Neuronal stem cell (in vitro differentiated cells): ENCODE results near the gene C9. TPM values are rescaled to one million over a fixed set of nuclear protein-coding genes. Genes with fewer than 3 reads are reported as not detected.

Experiments used
- DNase-seq: peaks from one replicate; pipeline ENCODE4 v3.0.0-alpha.2; 2013; ENCODE audit warnings: low spot score
- H2AFZ ChIP-seq: one replicate; pipeline ENCODE4 v1.6.1; 2013; ENCODE audit warnings: mild to moderate bottlenecking, low read length, inconsistent platforms
- H2AK5ac ChIP-seq: 2 replicates; pipeline ENCODE4 v1.6.1; 2013; ENCODE audit warnings: low read depth, mild to moderate bottlenecking, inconsistent platforms, low read length, moderate library complexity, mixed read lengths
- H2BK120ac ChIP-seq: 2 replicates; pipeline ENCODE4 v1.6.1; 2013; ENCODE audit warnings: low read depth, mild to moderate bottlenecking, inconsistent platforms, low read length, moderate library complexity, mixed read lengths
- H2BK12ac ChIP-seq: one replicate; pipeline ENCODE4 v1.6.1; 2013; ENCODE audit warnings: low read length, inconsistent platforms
- H2BK15ac ChIP-seq: 2 replicates; pipeline ENCODE4 v1.6.1; 2013; ENCODE audit warnings: mild to moderate bottlenecking, low read length, inconsistent platforms, mixed read lengths
- H2BK5ac ChIP-seq: one replicate; pipeline ENCODE4 v1.6.1; 2013; ENCODE audit warnings: inconsistent platforms, mild to moderate bottlenecking, low read length, moderate library complexity
- H3K14ac ChIP-seq: one replicate; pipeline ENCODE4 v1.6.1; 2013; ENCODE audit warnings: low read length, inconsistent platforms
- H3K18ac ChIP-seq: 2 replicates; pipeline ENCODE4 v1.6.1; 2013; ENCODE audit warnings: low read length, inconsistent platforms
- H3K23ac ChIP-seq: 2 replicates; pipeline ENCODE4 v1.6.1; 2013; ENCODE audit warnings: low read depth, mild to moderate bottlenecking, mixed read lengths, low read length, inconsistent platforms; ENCODE audit not compliant: poor library complexity
- H3K27ac ChIP-seq: replicated peaks from 3 replicates; pipeline ENCODE4 v1.5.1; 2013; ENCODE audit warnings: low read length, inconsistent platforms
- H3K27me3 ChIP-seq, 3 experiments: 2 replicates each; pipeline ENCODE4 v1.6.1; 2013; ENCODE audit warnings: low read length in 3 of 3, mild to moderate bottlenecking in 2 of 3, inconsistent platforms in 1 of 3, low read depth in 1 of 3, mixed read lengths in 1 of 3, moderate library complexity in 1 of 3; ENCODE audit not compliant: control insufficient read depth in 3 of 3, insufficient read depth in 3 of 3
- H3K36me3 ChIP-seq, 2 donors: replicated peaks in 1 of 2; 2 replicates each; pipeline ENCODE4 v1.6.1; 2013; ENCODE audit warnings: low read length in 2 of 2; ENCODE audit not compliant: control insufficient read depth in 2 of 2, insufficient read depth in 2 of 2
- H3K4ac ChIP-seq: 2 replicates; pipeline ENCODE4 v1.6.1; 2013; ENCODE audit warnings: inconsistent platforms, mild to moderate bottlenecking, low read length, moderate library complexity
- H3K4me1 ChIP-seq, 2 donors: 1 replicate in 1 of 2; 2 replicates in 1 of 2; pipeline ENCODE4 v1.6.1; 2013; ENCODE audit warnings: low read length in 2 of 2, low read depth in 1 of 2; ENCODE audit not compliant: control insufficient read depth in 2 of 2, insufficient read depth in 1 of 2
- H3K4me2 ChIP-seq: one replicate; pipeline ENCODE4 v1.6.1; 2013; ENCODE audit warnings: mild to moderate bottlenecking, low read length, inconsistent platforms; ENCODE audit not compliant: insufficient read depth, poor library complexity, severe bottlenecking
- H3K4me3 ChIP-seq, 2 donors: 2 replicates each; pipeline ENCODE4 v1.5.1; 2013; ENCODE audit warnings: low read length in 2 of 2, mild to moderate bottlenecking in 2 of 2, inconsistent platforms in 1 of 2, moderate library complexity in 1 of 2
- H3K79me1 ChIP-seq: one replicate; pipeline ENCODE4 v1.6.1; 2013; ENCODE audit warnings: low read depth, mild to moderate bottlenecking, inconsistent platforms, low read length, moderate library complexity
- H3K9ac ChIP-seq: one replicate; pipeline ENCODE4 v1.6.1; 2013; ENCODE audit warnings: mild to moderate bottlenecking, low read depth, low read length, inconsistent platforms; ENCODE audit not compliant: poor library complexity
- H3K9me3 ChIP-seq, 2 donors: replicated peaks in 1 of 2; 2 replicates each; pipeline versions ENCODE3 to v1.6.1; 2013; ENCODE audit warnings: low read length in 2 of 2, mild to moderate bottlenecking in 2 of 2, inconsistent platforms in 1 of 2, low read depth in 1 of 2, mixed read lengths in 1 of 2, moderate library complexity in 1 of 2; ENCODE audit not compliant: control insufficient read depth in 2 of 2, insufficient read depth in 1 of 2
- H4K8ac ChIP-seq: one replicate; pipeline ENCODE4 v1.6.1; 2013; ENCODE audit warnings: low read depth, mild to moderate bottlenecking, inconsistent platforms, low read length, moderate library complexity
- H4K91ac ChIP-seq: one replicate; pipeline ENCODE4 v1.6.1; 2013; ENCODE audit warnings: low read length, low read depth, mild to moderate bottlenecking, inconsistent platforms; ENCODE audit not compliant: poor library complexity
- WGBS, 2 donors: extraction: QIAGEN DNeasy Blood & Tissue Kit; methylation state at CpG; one replicate each; pipeline ENCODE4 v1.1.7; 2013; ENCODE audit warnings: missing lambda C conversion rate in 2 of 2, mixed read lengths in 1 of 2; ENCODE audit not compliant: insufficient read length in 2 of 2, insufficient replicate concordance in 1 of 2; ENCODE audit errors: extremely low coverage in 2 of 2; 5-methylcytosine and 5-hydroxymethylcytosine counted together
- polyA plus RNA-seq, 2 experiments: library from polyadenylated mRNA; stranded (reverse); fragments of 200-250 nt; gene quantifications; one replicate each; pipeline ENCODE4 v1.2.3, GENCODE V29; 2013

Gene C9
- not detected for polyA plus RNA-seq (2013, experiment 1 of 2)
- not detected for polyA plus RNA-seq (2013, experiment 2 of 2)

- H3K36me3 ChIP-seq = no peaks in the 10 kb centered on the region
- H3K4me2 ChIP-seq = no peak within 1 kb of the TSS
- H2BK12ac ChIP-seq = no peak within 1 kb of the TSS
- no peaks in the 10 kb centered on the region for H3K9me3 ChIP-seq
- H4K8ac ChIP-seq = no peak within 1 kb of the TSS
- no peak within 1 kb of the TSS for H2BK120ac ChIP-seq
- no peak for DNase-seq
- H3K27me3 ChIP-seq = no peaks in the 10 kb centered on the region
- WGBS, 2 donors = no CpG with 5 or more reads among the region's 6 CpGs
- H3K79me1 ChIP-seq = no peaks in the 10 kb centered on the region
- H3K14ac ChIP-seq = no peak within 1 kb of the TSS
- H3K23ac ChIP-seq = no peak within 1 kb of the TSS
- H2AFZ ChIP-seq = no peak within 1 kb of the TSS
- H2BK15ac ChIP-seq = no peak within 1 kb of the TSS
- no peak within 1 kb of the TSS for H3K9ac ChIP-seq
- no peaks in the 10 kb centered on the region for H3K4me1 ChIP-seq
- H3K27ac ChIP-seq = no peak within 1 kb of the TSS
- H3K4me3 ChIP-seq = no peak within 1 kb of the TSS
- H2BK5ac ChIP-seq = no peak within 1 kb of the TSS
- H3K4ac ChIP-seq = no peak within 1 kb of the TSS
- H4K91ac ChIP-seq = no peak within 1 kb of the TSS
- H2AK5ac ChIP-seq = no peak within 1 kb of the TSS
- H3K18ac ChIP-seq = no peak within 1 kb of the TSS
Measured at GRCh38 chr5:39364367-39364766, at the start of gene C9. C9 (minus strand) TSS chr5:39364495; CDS start chr5:39364464, 31 bp downstream.

- Histone ChIP-seq H3K14ac (no peak overlapping the region), H3K4me1 (no peaks in the 10 kb centered on the region), H4K8ac (no peak overlapping the region), H3K23ac (no peak overlapping the region), H2BK15ac (no peak overlapping the region), H3K27ac (no peak overlapping the region), H3K36me3 (no peaks in the 10 kb centered on the region), H3K4me3 (no peak overlapping the region), H3K4me2 (no peak overlapping the region), H3K18ac (no peak overlapping the region), H2BK5ac (no peak overlapping the region), H3K4ac (no peak overlapping the region), H2BK12ac (no peak overlapping the region), H4K91ac (no peak overlapping the region), H3K9me3 (no peaks in the 10 kb centered on the region), H2AK5ac (no peak overlapping the region), H2BK120ac (no peak overlapping the region), H3K79me1 (no peaks in the 10 kb centered on the region), H2AFZ (no peak overlapping the region), H3K9ac (no peak overlapping the region), H3K27me3 (no peaks in the 10 kb centered on the region)
- DNase-seq = no peak
Measured at GRCh38 chr5:39413771-39414170, 49.5 kb upstream of the C9 start.

GRCh38 chr5:39412721-39413394 lies 48.6 kb upstream of the C9 start:
- H3K4me3 ChIP-seq = no peak overlapping the region
- no peak overlapping the region for H3K14ac ChIP-seq
- H3K36me3 ChIP-seq = no peaks in the 10 kb centered on the region
- H3K4me2 ChIP-seq = no peak overlapping the region
- no peaks in the 10 kb centered on the region for H3K79me1 ChIP-seq
- no peak overlapping the region for H4K91ac ChIP-seq
- no peak overlapping the region for H3K18ac ChIP-seq
- no peak overlapping the region for H3K23ac ChIP-seq
- no peak overlapping the region for H3K27ac ChIP-seq
- H2BK5ac ChIP-seq = no peak overlapping the region
- no peak overlapping the region for H3K9ac ChIP-seq
- H3K4me1 ChIP-seq = no peaks in the 10 kb centered on the region
- H3K4ac ChIP-seq = no peak overlapping the region
- H3K9me3 ChIP-seq = no peaks in the 10 kb centered on the region
- no peaks in the 10 kb centered on the region for H3K27me3 ChIP-seq
- H2AK5ac ChIP-seq = no peak overlapping the region
- no CpG with 5 or more reads among the region's 5 CpGs for WGBS, 2 donors
- H2BK12ac ChIP-seq = no peak overlapping the region
- DNase-seq = no peak
- no peak overlapping the region for H2BK15ac ChIP-seq
- H2BK120ac ChIP-seq = no peak overlapping the region
- H2AFZ ChIP-seq = no peak overlapping the region
- no peak overlapping the region for H4K8ac ChIP-seq

GRCh38 chr5:39411985-39412384 lies 47.7 kb upstream of the C9 start:
- no peak overlapping the region for H3K9ac ChIP-seq
- no CpG with 5 or more reads among the region's 4 CpGs for WGBS, 2 donors
- no peaks in the 10 kb centered on the region for H3K27me3 ChIP-seq
- H4K91ac ChIP-seq = no peak overlapping the region
- no peak overlapping the region for H3K4ac ChIP-seq
- no peak overlapping the region for H2AFZ ChIP-seq
- no peak overlapping the region for H3K4me2 ChIP-seq
- no peak overlapping the region for H4K8ac ChIP-seq
- H3K27ac ChIP-seq = no peak overlapping the region
- H3K18ac ChIP-seq = no peak overlapping the region
- no peak overlapping the region for H3K4me3 ChIP-seq
- no peak overlapping the region for H2BK15ac ChIP-seq
- H2BK120ac ChIP-seq = no peak overlapping the region
- no peak for DNase-seq
- H2AK5ac ChIP-seq = no peak overlapping the region
- H3K79me1 ChIP-seq = no peaks in the 10 kb centered on the region
- H3K9me3 ChIP-seq = no peaks in the 10 kb centered on the region
- H3K14ac ChIP-seq = no peak overlapping the region
- H2BK12ac ChIP-seq = no peak overlapping the region
- H3K23ac ChIP-seq = no peak overlapping the region
- no peak overlapping the region for H2BK5ac ChIP-seq
- H3K36me3 ChIP-seq = no peaks in the 10 kb centered on the region
- no peaks in the 10 kb centered on the region for H3K4me1 ChIP-seq
